Loucy (cell line): ENCODE data around the gene RNF215.

Experiments used
- H2AFZ ChIP-seq: fragments of 200-600 bp; sonication (generic); 2 replicates; pipeline ENCODE4 v1.6.0; 2016; ENCODE audit warnings: antibody characterized with exemption, mild to moderate bottlenecking, low read length, moderate library complexity
- H3F3A ChIP-seq: fragments of 200-600 bp; 2 replicates; pipeline ENCODE4 v1.6.0; 2016; ENCODE audit warnings: antibody characterized with exemption, low read depth, mild to moderate bottlenecking
- H3K27me3 ChIP-seq: fragments of 200-600 bp; sonication (generic); 2 replicates; pipeline ENCODE4 v1.6.1; 2014; ENCODE audit warnings: low read length, mild to moderate bottlenecking; ENCODE audit not compliant: insufficient read depth, poor library complexity, severe bottlenecking
- H3K36me3 ChIP-seq: fragments of 200-600 bp; sonication (generic); 2 replicates; pipeline ENCODE4 v1.6.1; 2016; ENCODE audit warnings: low read length; ENCODE audit not compliant: insufficient read depth
- H3K4me1 ChIP-seq: fragments of 200-600 bp; sonication (generic); 2 replicates; pipeline ENCODE4 v1.5.1; 2014; ENCODE audit warnings: low read length, mild to moderate bottlenecking; ENCODE audit not compliant: insufficient read depth, poor library complexity, severe bottlenecking
- H3K4me2 ChIP-seq: fragments of 200-600 bp; sonication (generic); 2 replicates; pipeline ENCODE4 v1.6.0; 2014; ENCODE audit warnings: antibody characterized with exemption, low read length, low read depth, mild to moderate bottlenecking; ENCODE audit not compliant: poor library complexity, severe bottlenecking
- H3K4me3 ChIP-seq: fragments of 200-600 bp; sonication (generic); 2 replicates; pipeline ENCODE4 v1.5.1; 2014; ENCODE audit warnings: low read length, mild to moderate bottlenecking, mixed read lengths; ENCODE audit not compliant: poor library complexity, severe bottlenecking
- H3K79me2 ChIP-seq: fragments of 200-600 bp; sonication (generic); 2 replicates; pipeline ENCODE4 v1.6.1; 2014; ENCODE audit warnings: low read length; ENCODE audit not compliant: insufficient read depth
- H3K9ac ChIP-seq: fragments of 200-600 bp; sonication (generic); 2 replicates; pipeline ENCODE4 v1.6.0; 2014; ENCODE audit warnings: mild to moderate bottlenecking, low read depth, low read length, moderate library complexity; ENCODE audit not compliant: poor library complexity, severe bottlenecking
- H3K9me2 ChIP-seq: fragments of 200-600 bp; sonication (generic); replicated peaks from 2 replicates; pipeline ENCODE4 v1.6.1; 2016; ENCODE audit warnings: low read depth, low read length, mixed read lengths
- H3K9me3 ChIP-seq: fragments of 200-600 bp; sonication (generic); 2 replicates; pipeline ENCODE4 v1.6.1; 2014; ENCODE audit warnings: mild to moderate bottlenecking, antibody characterized with exemption, low read length, low read depth; ENCODE audit not compliant: insufficient read depth
- H4K20me1 ChIP-seq: fragments of 200-600 bp; sonication (generic); 2 replicates; pipeline ENCODE4 v1.6.0; 2014; ENCODE audit warnings: antibody characterized with exemption, low read length, mild to moderate bottlenecking; ENCODE audit not compliant: insufficient read depth, poor library complexity, severe bottlenecking
- CTCF ChIP-seq: fragments of 200-600 bp; sonication (generic); conservative IDR thresholded peaks from 2 replicates; pipeline ENCODE4 v1.5.1; 2014; ENCODE audit warnings: mild to moderate bottlenecking, antibody characterized with exemption, low read length
- EZH2phosphoT487 ChIP-seq: fragments of 200-600 bp; IDR thresholded peaks from 2 replicates; pipeline ENCODE4 v1.6.1; 2018; ENCODE audit warnings: antibody characterized with exemption, mild to moderate bottlenecking, moderate library complexity, borderline replicate concordance

The RNF215 gene

GRCh38 chr22:30362651-30363281 lies 24.4 kb downstream of the RNF215 start:
- Histone ChIP-seq H3K36me3 (no peaks in the 10 kb centered on the region), H3K79me2 (no peaks in the 10 kb centered on the region), H3F3A (no peaks in the 10 kb centered on the region), H3K27me3 (no peaks in the 10 kb centered on the region), H3K9me2 (no peaks in the 10 kb centered on the region), H2AFZ (no peak overlapping the region), H3K4me2 (no peak overlapping the region), H3K9ac (no peak overlapping the region), H3K4me3 (no peak overlapping the region), H4K20me1 (no peaks in the 10 kb centered on the region), H3K4me1 (no peaks in the 10 kb centered on the region), H3K9me3 (no peaks in the 10 kb centered on the region)
- TF ChIP-seq CTCF: no peak
- TF ChIP-seq EZH2phosphoT487: no peak

- Histone ChIP-seq H2AFZ (no peak overlapping the region), H3K9me3 (no peaks in the 10 kb centered on the region), H3F3A (no peaks in the 10 kb centered on the region), H3K9ac (no peak overlapping the region), H3K4me2 (no peak overlapping the region), H4K20me1 (peaks cover 1% of the 10 kb centered on the region), H3K4me3 (no peak overlapping the region), H3K4me1 (peaks cover 2% of the 10 kb centered on the region), H3K79me2 (no peaks in the 10 kb centered on the region), H3K27me3 (no peaks in the 10 kb centered on the region), H3K9me2 (no peaks in the 10 kb centered on the region), H3K36me3 (no peaks in the 10 kb centered on the region)
- TF ChIP-seq CTCF (no peak), EZH2phosphoT487 (no peak)
Observed at GRCh38 chr22:30361916-30362650, 25.1 kb downstream of the RNF215 start.

GRCh38 chr22:30358541-30358940 lies 28.7 kb downstream of the RNF215 start:
- Histone ChIP-seq H3K27me3 (no peaks in the 10 kb centered on the region), H3F3A (no peaks in the 10 kb centered on the region), H3K36me3 (no peaks in the 10 kb centered on the region), H2AFZ (no peak overlapping the region), H4K20me1 (peaks cover 31% of the 10 kb centered on the region), H3K4me3 (no peak overlapping the region), H3K79me2 (peaks cover 33% of the 10 kb centered on the region), H3K9ac (no peak overlapping the region), H3K4me1 (peaks cover 24% of the 10 kb centered on the region), H3K9me3 (no peaks in the 10 kb centered on the region), H3K9me2 (no peaks in the 10 kb centered on the region), H3K4me2 (peak overlapping the region; percentile 9)
- TF ChIP-seq CTCF (no peak), EZH2phosphoT487 (no peak)
